Ovary (tissue), 3 donors: ENCODE results near the gene SSRP1.

Source experiments
- POLR2A ChIP-seq: fragments of 450-650 bp; IDR thresholded peaks from one replicate; pipeline ENCODE4 v1.6.1; 2017; ENCODE audit warnings: antibody characterized with exemption, mild to moderate bottlenecking, moderate library complexity
- TF ChIP-seq, protein P1 (sequence below), 3 donors: fragments of 450-650 bp in 2 of 3; fragments of 200-600 bp in 1 of 3; IDR thresholded peaks; one replicate each; pipeline versions ENCODE4 v1.5.1 to v1.8.0; 2016 to 2022; ENCODE audit warnings: antibody characterized with exemption in 3 of 3, mild to moderate bottlenecking in 1 of 3
- donor health status: DM: no; HTN: no; CAD: no.

DNA sequence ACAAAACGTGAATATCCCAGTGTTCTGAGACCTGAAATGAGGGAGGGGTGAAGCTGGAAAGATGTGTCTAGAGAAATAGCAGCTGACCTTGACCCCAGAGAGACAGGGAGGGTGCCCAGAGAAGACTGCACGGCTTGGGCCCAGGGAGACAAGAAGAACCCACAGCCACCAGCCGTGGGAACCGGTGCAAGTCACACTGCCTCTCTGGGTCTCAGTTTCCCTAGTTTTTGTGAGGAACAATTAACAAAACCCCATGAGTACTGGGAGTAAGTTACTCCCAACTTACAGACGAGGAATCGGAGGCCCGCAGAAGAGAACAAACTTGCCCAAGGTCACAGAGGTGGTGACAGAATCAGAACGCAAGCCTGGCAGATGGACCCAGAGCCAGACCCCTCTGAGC lies 30.2 kb downstream of the SSRP1 start:
- TF ChIP-seq, protein P1, sequence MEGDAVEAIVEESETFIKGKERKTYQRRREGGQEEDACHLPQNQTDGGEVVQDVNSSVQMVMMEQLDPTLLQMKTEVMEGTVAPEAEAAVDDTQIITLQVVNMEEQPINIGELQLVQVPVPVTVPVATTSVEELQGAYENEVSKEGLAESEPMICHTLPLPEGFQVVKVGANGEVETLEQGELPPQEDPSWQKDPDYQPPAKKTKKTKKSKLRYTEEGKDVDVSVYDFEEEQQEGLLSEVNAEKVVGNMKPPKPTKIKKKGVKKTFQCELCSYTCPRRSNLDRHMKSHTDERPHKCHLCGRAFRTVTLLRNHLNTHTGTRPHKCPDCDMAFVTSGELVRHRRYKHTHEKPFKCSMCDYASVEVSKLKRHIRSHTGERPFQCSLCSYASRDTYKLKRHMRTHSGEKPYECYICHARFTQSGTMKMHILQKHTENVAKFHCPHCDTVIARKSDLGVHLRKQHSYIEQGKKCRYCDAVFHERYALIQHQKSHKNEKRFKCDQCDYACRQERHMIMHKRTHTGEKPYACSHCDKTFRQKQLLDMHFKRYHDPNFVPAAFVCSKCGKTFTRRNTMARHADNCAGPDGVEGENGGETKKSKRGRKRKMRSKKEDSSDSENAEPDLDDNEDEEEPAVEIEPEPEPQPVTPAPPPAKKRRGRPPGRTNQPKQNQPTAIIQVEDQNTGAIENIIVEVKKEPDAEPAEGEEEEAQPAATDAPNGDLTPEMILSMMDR (IDR thresholded peaks at IDR 0.05) = no peak
- no peak for TF ChIP-seq POLR2A
